T-helper 2 cell (primary cell): ENCODE data around the gene NLE1.

ENCODE experiments used
- DNase-seq, 5 experiments: peaks; one replicate each; pipeline versions ENCODE4 v3.0.0 to v3.0.0-alpha.2; 2012 to 2022

The NLE1 gene

DNA sequence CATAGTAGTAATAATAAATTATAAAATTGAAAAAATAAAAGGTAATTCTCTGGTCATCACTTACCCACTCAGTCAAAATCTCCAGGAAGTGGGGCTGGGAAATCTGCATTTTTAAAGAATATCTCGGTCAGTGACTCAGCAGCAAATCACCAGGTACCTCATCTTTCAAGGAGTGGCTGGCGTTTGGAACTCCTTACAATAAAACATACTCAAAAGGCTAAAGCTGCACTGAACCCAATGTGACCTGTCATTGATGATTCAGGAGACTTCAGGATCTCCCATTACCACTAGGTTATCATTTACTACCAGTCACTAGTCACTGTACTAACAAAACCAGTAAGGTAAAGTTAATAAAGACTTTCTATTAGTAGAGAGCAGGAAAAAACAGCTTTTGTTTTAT, 57.1 kb downstream of the NLE1 start:
- no peak for DNase-seq

DNA sequence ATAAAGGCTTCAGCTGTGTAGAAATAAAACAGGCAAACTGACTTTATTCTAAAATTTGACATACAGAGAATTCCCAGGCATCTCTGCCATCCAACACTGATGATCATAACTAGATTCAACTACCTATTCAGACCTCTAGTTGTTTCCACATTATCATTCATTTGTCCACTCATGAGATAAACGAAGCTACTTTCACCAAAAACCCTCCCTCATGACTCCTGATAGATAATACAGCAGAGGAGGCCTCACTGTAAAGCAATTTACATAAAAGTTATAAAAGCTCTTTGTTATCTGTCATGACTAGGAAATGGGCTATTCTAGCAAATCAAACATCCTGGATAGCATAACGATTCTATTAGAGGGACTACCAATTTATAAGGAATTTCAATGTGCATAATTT, 59.0 kb downstream of the NLE1 start:
- DNase-seq: no peak

DNA sequence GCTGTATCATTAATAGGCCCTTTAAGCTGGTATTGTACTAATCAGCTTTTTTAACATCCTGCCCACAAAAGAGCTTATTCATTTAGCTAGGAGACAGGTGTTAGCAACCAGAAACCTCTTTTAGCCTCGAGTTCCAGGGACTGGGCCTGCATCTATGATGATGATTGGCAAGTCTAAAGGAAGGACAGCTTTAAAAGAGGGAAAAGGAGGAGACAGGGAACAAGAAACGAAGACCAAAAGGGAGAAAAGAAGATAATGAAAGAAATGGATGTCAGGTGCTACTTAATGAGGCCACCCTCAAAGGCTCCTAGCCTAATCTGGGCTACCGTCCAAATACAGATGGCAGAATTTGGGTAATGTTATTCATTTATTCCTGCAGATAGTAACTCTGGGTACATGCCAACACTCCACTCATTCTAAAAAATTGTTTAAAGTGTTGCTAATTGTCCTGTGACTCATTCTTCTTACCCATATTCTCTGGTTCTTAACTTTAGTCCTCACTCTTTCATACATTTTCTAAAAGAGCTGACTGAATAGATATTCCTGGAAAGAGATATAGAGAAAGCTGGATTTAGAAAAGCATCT, 59.9 kb downstream of the NLE1 start:
- DNase-seq: peak in 1 of 5 experiments; percentile 81

DNA sequence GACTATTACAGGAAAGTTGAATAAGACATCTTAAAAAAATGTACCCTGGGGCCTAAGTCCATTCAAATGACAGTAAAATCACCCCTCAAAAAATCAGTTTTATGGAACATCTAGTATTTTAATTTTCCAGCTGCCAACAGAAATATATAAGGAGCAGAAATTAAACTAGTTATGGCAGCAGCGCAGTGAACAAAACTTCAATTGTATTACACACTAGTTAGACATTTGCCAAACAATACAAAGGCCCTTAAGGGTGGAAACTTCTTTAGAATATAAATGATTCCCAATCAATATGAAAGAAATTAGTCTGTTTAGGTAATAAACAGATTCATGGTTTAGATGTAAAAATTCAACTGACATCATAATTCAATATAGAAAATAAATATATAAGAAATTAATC, 60.5 kb downstream of the NLE1 start:
- no peak for DNase-seq

DNA sequence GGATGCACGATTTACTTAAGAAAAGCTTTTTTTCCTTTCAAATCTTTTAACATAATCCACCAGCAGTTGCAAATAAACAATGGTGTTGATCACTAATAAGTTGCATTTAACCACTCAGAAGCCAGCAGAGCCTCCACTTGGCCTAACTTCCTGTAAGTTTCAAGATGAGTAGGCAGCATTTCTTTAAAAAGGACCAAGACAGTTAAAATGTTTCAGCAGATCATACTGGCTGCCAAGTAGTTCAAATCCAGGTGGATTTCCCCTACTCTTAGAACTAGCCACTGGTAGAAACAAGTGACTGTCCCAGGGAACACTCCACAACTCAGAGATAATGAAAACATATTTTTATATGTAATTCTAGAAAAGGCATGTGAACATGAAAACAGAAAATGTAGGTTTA, 61.6 kb downstream of the NLE1 start:
- DNase-seq: peak in 1 of 5 experiments; percentile 89

DNA sequence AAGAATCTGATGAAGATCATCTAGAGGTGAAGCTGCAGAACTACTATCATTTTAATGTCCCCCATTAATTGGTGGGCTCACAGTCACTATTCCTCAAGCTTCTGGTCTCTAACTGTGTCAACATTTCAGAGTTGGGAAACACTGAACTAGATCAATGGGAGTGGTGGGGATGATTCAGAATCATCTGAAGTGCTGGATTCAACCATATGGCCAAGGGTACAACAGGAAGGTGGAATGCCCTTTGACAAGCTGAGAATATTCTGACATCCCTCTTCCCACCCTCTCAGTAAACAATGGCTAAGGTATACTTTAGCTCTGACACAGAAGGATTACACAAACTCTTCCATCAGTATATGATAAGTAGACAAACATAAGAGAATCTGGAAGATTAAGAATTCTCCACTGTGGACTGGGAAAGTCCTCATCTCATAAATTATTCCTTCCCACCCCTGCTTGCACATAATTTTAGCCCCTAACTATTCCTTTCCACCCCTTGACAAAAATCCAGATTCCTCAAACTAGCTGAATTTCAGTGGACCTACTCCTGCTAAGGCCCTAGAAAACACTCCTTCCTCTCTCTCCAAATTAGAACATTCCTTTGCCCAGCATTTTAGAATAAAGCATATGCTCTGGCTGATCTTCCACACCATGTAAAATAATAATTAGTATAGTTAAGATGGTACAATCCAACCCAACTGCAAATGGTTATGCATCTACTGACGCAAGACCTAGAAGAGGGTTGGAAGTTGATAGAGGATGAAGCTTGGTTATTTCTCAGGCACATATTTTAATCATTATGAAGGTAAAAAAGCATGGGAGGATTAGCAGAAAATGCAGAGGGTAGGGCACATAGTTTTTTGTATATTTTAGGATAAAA, 62.3 kb downstream of the NLE1 start:
- no peak for DNase-seq
